GM18858 (cell line): ENCODE results near the gene PPP4C.

Source experiments
- ATAC-seq: cut with Tn5 transposase; IDR thresholded peaks from one replicate; pipeline ENCODE4 v1.9.1; 2021; ENCODE audit not compliant: unreplicated experiment

Gene PPP4C

GRCh38 chr16:30054959-30055553 lies 20.7 kb upstream of the PPP4C start:
- no peak for ATAC-seq

- ATAC-seq, result no peak
Observed at GRCh38 chr16:30060346-30060745, 15.4 kb upstream of the PPP4C start.

DNA sequence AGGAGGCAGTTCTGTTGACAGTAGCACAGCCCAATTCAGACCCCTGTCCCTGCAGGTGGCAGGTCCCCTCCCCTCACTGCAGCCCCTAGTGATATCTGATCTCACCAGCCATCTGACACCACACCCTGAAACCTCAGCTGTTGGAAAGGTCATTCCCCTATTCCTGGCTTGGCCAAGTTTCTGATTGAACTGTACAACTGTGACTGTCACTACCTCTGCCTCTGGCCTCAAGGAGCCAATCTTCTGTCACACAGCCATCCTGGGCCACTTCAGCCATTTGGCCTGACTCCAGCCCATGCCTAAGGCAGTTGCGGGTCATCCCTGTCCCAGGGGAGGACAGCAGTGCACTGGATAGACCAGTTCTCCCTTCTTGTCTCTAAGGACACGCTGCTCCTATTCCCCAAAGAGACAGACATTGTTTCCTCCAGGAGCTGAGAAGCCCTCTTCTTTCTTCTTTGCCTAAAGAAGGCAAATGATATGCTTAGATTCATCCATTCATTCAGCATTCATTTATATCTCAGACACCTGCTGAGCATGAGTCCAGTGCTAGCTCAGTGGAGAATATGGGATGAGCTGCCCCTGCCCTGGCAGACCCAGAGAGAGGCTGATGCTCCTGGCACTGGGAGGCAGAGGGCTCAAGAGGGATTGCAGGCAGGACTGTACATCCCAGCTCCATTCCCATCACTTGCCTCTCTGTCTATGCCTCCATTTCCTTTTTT lies 14.8 kb upstream of the PPP4C start:
- ATAC-seq, result no peak

- ATAC-seq, result no peak
Observed at GRCh38 chr16:30063278-30063892, 12.4 kb upstream of the PPP4C start.

DNA sequence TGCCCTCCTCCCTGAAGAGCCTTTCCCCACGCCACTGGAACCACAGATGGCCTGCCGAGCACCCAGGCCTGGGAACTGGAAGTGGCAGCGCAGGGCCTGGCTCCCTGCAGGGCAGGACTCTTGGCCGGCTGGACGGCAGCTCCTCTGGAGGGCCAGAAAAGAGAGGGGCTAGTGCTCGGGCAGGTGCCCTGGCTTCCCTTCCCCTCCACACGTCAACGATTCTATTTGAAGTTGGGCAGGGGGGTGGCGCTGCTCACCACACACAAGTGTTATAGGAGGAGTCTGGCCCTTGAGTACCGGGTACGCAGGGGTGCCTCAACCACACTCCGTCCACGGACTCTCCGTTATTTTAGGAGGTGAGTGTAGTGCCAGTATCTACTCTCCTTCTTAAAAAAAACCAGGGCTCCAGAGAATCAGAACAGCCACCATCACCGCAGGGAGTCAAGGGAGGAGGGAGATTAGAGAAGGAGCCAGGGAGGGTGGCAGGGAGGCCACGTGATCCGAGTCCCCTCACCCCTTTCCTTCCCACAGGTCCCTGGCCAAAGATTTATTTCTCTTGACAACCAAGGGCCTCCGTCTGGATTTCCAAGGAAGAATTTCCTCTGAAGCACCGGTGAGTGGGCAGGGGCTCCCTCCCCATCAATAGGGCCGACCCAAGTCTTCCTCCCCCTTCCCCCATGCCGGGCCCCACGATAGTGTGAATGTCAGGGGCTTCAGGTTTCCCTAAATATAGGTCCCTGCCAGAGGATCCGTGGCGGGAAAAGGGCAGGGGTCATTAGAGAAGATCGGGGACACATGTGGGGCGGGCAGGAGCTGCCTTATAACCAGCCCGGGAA lies 11.7 kb upstream of the PPP4C start:
- no peak for ATAC-seq

DNA sequence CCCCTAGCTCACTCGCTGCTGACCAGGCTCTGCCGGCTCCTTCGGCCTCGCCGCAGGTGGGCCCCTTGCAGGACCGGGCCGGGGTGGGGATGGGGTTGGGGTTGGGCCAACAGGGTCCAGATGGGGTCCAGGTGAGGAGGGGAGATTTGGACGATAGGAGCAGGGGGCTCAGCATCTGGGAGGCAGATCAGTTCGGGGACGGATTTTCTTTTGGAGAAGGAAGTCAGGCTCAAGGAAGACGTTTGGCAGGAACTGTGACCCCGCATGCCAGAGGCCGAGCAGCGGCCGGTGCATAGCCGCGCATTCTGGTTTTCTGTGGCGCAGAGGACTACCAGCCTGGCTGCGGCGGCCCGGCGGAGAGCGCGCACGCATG lies 11.1 kb upstream of the PPP4C start:
- ATAC-seq, result no peak

GRCh38 chr16:30065102-30065942 lies 10.5 kb upstream of the PPP4C start, which contains the start of gene ALDOA:
Gene ALDOA, plus strand, starts transcription at chr16:30065760. Its CDS starts 1,138 bp downstream, at chr16:30066898.
- ATAC-seq, result peak; percentile 53

DNA sequence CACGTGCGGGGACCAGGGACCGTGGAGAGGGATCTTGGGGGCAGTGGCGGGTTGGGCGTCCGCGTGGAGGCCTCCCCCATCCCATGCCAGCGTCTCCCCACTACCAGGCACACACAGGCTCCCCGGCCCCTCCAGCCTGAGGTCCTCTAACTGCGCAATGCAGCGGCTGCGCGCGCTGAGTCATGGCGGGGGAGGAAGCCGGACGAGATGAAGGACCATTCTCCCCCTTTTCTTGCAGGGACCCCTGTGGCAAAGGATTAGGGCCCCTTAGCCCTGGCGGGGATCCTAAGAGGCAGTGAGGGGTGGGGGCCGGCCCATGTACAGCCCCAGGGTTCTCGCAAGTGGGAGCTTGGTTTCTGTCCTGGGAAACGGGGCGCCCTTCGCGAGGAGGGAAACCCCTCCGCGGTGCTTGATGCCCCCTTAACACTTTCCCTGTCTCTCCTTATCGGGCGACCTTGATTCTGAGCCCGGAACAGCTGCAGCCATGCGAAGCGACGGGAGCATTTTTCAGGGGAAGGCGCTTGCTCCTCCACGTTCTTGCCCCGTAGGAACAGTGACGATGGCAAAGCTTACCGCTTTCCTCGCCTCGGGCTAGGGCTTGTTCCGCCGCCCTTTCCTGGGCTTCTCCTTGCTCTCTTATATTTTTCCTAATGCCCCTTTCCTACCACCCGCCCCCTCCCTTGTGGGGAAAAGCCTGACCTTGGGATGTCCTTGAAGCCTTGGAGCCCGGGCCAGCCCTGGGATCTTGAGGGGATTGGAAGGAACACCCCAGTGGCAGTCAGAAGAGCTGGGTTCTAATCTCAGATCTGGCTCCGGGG lies 9.6 kb upstream of the PPP4C start:
- ATAC-seq, result no peak

- no peak for ATAC-seq
Observed at GRCh38 chr16:30066761-30067583, 8.8 kb upstream of the PPP4C start.

DNA sequence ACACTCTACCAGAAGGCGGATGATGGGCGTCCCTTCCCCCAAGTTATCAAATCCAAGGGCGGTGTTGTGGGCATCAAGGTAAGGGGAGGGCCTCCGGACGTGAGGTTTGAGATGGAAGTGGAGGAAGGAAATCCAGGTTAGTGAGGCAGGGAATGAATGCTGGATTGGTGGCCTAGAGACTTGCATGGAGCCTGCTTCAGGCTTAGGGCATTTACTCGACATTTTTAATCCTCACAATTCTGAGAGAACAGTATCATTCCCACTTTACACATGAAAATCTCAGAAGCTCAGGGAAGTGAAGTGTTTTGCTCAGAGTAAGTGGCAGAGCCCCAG lies 8.2 kb upstream of the PPP4C start:
- no peak for ATAC-seq

GRCh38 chr16:30068333-30068732 lies 7.5 kb upstream of the PPP4C start:
- no peak for ATAC-seq

DNA sequence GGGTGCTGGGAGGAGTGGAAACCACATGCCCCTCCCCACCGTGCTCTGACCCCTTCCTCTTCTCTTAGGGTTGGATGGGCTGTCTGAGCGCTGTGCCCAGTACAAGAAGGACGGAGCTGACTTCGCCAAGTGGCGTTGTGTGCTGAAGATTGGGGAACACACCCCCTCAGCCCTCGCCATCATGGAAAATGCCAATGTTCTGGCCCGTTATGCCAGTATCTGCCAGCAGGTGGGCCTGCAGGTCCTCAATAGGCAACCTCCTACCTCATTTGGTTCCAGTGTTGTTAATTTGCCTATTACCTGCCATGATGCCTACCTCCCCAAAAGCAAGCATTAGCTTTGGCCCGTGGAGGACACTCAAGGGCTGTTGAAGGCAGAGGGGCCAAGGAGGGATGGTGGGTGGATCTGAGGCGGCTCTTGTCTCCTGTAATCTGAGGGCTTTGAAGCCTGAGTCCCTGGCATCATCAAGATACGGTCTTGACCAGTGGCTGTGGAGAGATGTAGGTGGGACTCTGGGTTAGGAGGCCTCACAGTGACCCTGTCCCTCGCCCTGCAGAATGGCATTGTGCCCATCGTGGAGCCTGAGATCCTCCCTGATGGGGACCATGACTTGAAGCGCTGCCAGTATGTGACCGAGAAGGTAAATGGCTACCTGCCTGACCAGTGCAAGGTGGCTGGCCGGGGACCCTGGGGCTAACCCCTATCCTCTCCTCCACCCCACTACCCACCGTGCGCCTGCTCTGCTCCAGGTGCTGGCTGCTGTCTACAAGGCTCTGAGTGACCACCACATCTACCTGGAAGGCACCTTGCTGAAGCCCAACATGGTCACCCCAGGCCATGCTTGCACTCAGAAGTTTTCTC lies 6.8 kb upstream of the PPP4C start:
- ATAC-seq, result no peak

- no peak for ATAC-seq
Observed at GRCh38 chr16:30069611-30070462, 6.0 kb upstream of the PPP4C start.

GRCh38 chr16:30070490-30070889 lies 5.3 kb upstream of the PPP4C start:
- no peak for ATAC-seq

- ATAC-seq, result no peak
Observed at GRCh38 chr16:30076276-30076791, 540 bp downstream of the PPP4C start.

GRCh38 chr16:30077656-30078055 lies 1.9 kb downstream of the PPP4C start:
- ATAC-seq, result no peak

- no peak for ATAC-seq
Observed at GRCh38 chr16:30078744-30079143, 3.0 kb downstream of the PPP4C start.
